ENCODE results near the gene LGALS7B.

Gene LGALS7B

DNA sequence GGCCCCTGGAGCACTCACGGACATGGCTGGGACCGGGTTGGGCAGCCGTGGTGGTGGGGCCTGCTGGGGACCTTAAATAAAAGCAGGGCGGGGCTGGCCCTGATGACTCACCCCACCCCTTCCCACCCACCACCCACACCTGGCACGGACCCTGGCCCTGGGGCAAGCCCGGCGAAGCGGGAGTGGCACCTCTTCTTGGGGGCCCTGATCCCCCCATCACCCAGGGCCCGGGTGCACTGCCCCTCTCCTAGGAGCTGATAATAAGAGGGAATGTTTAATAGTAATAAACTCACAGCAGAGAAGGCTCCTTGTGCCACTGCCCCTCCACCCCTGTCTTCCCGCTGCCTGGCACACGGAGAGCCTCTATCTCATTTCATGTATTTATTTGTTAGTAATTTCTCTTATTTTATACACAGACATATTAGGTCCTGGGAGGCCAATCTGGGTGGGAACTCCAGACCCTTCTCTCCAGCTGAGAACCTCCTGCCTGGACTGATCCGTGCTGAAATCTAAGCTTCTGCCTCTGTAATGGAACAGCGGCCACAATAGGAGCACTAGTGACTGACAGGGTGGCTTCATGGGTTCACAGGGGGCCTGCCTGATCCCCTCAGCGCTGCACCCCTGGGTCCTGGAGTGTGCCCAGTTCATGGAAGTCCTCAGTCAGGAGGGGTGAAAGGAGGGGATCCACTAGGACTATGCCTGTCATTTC lies 15.4 kb upstream of the LGALS7B start, which contains the start of gene LGALS7 (continued):
- TF ChIP-seq, protein P1, sequence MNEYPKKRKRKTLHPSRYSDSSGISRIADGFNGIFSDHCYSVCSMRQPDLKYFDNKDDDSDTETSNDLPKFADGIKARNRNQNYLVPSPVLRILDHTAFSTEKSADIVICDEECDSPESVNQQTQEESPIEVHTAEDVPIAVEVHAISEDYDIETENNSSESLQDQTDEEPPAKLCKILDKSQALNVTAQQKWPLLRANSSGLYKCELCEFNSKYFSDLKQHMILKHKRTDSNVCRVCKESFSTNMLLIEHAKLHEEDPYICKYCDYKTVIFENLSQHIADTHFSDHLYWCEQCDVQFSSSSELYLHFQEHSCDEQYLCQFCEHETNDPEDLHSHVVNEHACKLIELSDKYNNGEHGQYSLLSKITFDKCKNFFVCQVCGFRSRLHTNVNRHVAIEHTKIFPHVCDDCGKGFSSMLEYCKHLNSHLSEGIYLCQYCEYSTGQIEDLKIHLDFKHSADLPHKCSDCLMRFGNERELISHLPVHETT (tag by site-specific recombination; IDR thresholded peaks at IDR 0.05) = no peak
- TF ChIP-seq ZNF335 (tag by site-specific recombination; conservative IDR thresholded peaks at IDR 0.05) (peak; percentile 68), ZNF19 (tag by site-specific recombination; IDR thresholded peaks at IDR 0.05; ENCODE audit: low read depth) (no peak), ZNF23 (tag by site-specific recombination; IDR thresholded peaks at IDR 0.05; ENCODE audit: borderline replicate concordance) (no peak), ZXDB (tag by site-specific recombination; IDR thresholded peaks at IDR 0.05) (no peak)

DNA sequence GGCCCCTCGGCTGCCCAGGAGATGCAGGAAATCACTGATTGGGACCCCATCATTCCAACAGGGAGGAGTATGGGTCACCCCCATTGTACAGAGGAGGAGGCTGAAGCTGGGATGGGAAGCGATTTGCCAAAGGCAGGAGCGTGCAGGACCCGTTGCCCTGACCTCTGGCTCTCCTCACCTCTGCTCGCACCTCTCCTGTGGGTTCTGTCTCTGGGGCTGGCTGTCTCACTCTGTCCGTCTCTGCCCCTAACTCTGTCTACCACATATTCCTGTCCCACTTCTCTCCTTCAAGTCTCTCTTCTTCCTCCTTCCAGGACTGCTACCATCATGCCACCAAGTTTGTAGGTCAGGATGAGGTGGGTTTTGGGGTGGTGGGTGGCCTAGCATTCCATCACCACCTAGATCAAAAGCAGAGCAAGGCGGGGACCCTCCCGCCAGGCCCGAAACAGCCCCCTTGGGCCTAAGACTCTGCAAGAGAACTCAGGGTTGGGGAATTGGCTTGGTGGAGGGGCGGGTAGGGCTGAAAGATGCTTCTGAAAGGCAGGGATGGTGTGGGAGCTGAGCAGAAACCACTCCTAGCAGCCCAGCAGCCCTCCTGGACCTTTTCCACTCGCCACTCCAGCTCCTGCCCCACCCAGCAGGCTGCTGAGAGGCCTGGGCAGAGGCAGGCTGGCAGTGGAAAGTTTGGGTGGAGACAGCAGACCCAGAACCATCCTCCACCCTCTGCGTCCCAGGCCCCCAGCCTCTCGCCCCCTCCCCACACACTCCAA lies 14.6 kb upstream of the LGALS7B start:
- ChIA-PET POLR2A (interaction anchor here (0.6 to 1.0 kb wide), 2 partner anchors 19 to 59 kb away, joined by 3 read pairs; no protein-coding TSS in a partner anchor), CTCF (interaction anchor here (0.7 to 1.2 kb wide), 3 partner anchors 30 to 604 kb away, joined by 3 to 5 read pairs (median 3); no protein-coding TSS in a partner anchor)
- H3K36me3 ChIP-seq (ENCODE audit: control insufficient read depth in 2 of 2, insufficient read depth in 1 of 2, low read length in 2 of 2) = no peaks in the 10 kb centered on the region; a peak in 1 of 3 replicates
- no peak overlapping the region for H3K27ac ChIP-seq (ENCODE audit: extremely low read depth, low read depth, low read length)
- no peak overlapping the region for H3K4me3 ChIP-seq (ENCODE audit: low read depth, low read length)
- H3K9me3 ChIP-seq (ENCODE audit: control insufficient read depth, insufficient read depth, low read depth, low read length) = no peaks in the 10 kb centered on the region
- TF ChIP-seq ZNF292 (tag by site-specific recombination; IDR thresholded peaks at IDR 0.05; ENCODE audit: borderline replicate concordance, low read depth) (no peak), KLF1 (tag by site-specific recombination; IDR thresholded peaks at IDR 0.05) (peak; percentile 82), ZNF610 (tag by site-specific recombination; IDR thresholded peaks at IDR 0.05; ENCODE audit: borderline replicate concordance) (no peak), ZNF544 (tag by site-specific recombination; IDR thresholded peaks at IDR 0.05) (0 out of 2 replicates have a peak, but pooled peaks have one; percentile 9), ZNF48 (tag by site-specific recombination; IDR thresholded peaks at IDR 0.05) (no peak), ZBTB10 (tag by site-specific recombination; IDR thresholded peaks at IDR 0.05) (0 out of 2 replicates have a peak, but pooled peaks have one; percentile 14), ZNF362 (tag by site-specific recombination; IDR thresholded peaks at IDR 0.05) (no peak), KLF16 (tag by site-specific recombination; IDR thresholded peaks at IDR 0.05) (no peak), ZBTB20 (tag by site-specific recombination; IDR thresholded peaks at IDR 0.05) (peak; percentile 30; the same call in 1 of the 2 replicates), EGR2 (tag by site-specific recombination; IDR thresholded peaks at IDR 0.05; ENCODE audit: low read depth) (no peak), ZFP69B (tag by site-specific recombination; IDR thresholded peaks at IDR 0.05) (no peak), ZNF501 (tag by site-specific recombination; IDR thresholded peaks at IDR 0.05) (no peak), ZNF548 (tag by site-specific recombination; IDR thresholded peaks at IDR 0.05) (no peak), ZBTB7A (tag by site-specific recombination; IDR thresholded peaks at IDR 0.05; ENCODE audit: low read depth) (no peak), ZNF571 (tag by site-specific recombination; IDR thresholded peaks at IDR 0.05) (0 out of 2 replicates have a peak, but pooled peaks have one; percentile 18)
- H3K4me1 ChIP-seq (ENCODE audit: control insufficient read depth, insufficient read depth, low read length) = no peaks in the 10 kb centered on the region
